ENCODE results near the gene LUZP2. TPM values are rescaled to one million over a fixed set of nuclear protein-coding genes. Genes with fewer than 3 reads are reported as not detected.

LUZP2 gene
- total RNA-seq, 1 experiment from 2014 or later: 0.11 TPM

DNA sequence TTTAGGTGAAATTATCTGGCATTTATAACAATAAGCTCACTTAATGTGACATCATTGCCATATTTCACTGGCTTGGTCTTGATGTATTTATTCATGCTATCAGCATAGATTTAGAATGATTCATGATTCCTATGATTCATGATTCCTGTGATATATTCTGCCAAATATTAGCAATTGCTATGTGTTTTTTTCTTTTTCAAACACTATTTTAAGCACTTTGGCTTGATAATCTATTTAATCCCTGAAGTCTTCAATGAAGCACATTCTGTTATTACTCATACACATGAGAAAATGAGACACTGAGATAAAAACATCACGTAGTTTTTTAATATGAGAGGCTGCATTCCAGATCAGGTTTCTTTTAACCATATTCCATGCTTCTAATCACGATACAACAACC is 78.5 kb downstream of the LUZP2 start:
- intact Hi-C loops (cut with micrococcal nuclease): loop anchor here (1.0 kb wide), 1 partner anchor 64 kb away; no protein-coding TSS in a partner anchor
- no peak for TF ChIP-seq EZH2phosphoT487 (IDR thresholded peaks at IDR 0.05; ENCODE audit: borderline replicate concordance, low read length)
- TF ChIP-seq EZH2 (IDR thresholded peaks at IDR 0.05; ENCODE audit: low read length, unreplicated experiment): no peak
- TF ChIP-seq, protein P1, sequence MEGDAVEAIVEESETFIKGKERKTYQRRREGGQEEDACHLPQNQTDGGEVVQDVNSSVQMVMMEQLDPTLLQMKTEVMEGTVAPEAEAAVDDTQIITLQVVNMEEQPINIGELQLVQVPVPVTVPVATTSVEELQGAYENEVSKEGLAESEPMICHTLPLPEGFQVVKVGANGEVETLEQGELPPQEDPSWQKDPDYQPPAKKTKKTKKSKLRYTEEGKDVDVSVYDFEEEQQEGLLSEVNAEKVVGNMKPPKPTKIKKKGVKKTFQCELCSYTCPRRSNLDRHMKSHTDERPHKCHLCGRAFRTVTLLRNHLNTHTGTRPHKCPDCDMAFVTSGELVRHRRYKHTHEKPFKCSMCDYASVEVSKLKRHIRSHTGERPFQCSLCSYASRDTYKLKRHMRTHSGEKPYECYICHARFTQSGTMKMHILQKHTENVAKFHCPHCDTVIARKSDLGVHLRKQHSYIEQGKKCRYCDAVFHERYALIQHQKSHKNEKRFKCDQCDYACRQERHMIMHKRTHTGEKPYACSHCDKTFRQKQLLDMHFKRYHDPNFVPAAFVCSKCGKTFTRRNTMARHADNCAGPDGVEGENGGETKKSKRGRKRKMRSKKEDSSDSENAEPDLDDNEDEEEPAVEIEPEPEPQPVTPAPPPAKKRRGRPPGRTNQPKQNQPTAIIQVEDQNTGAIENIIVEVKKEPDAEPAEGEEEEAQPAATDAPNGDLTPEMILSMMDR (conservative IDR thresholded peaks at IDR 0.05; ENCODE audit: low read depth, low read length): no peak
- no peaks in the 10 kb centered on the region for H4K20me1 ChIP-seq (ENCODE audit: low read length)
- ChIA-PET POLR2A (ENCODE audit: unreplicated experiment) (interaction anchor here (0.6 kb wide), 1 partner anchor 18 kb away, joined by 4 read pairs; no protein-coding TSS in a partner anchor), CTCF (no interaction called here)
- peak overlapping the region; percentile 46; the same call in 1 of the 2 replicates for H3K9ac ChIP-seq (ENCODE audit: low read length)
- H3K27ac ChIP-seq (ENCODE audit: low read length): peak overlapping the region; percentile 70
- H3K9me3 ChIP-seq (ENCODE audit: low read length): no peaks in the 10 kb centered on the region
- H3K36me3 ChIP-seq (ENCODE audit: low read depth, low read length): no peaks in the 10 kb centered on the region
- peak; percentile 84 for ATAC-seq
- no peaks in the 10 kb centered on the region for H3K27me3 ChIP-seq (ENCODE audit: low read length)
- no peaks in the 10 kb centered on the region for H3F3A ChIP-seq (ENCODE audit: low read length, unreplicated experiment)
- H3K4me3 ChIP-seq (ENCODE audit: low read length): no peak overlapping the region
- peaks cover 22% of the 10 kb centered on the region for H3K4me1 ChIP-seq (ENCODE audit: insufficient read depth, low read length)
- no TSS peak for BruUV-seq (replicated peaks)
- peak overlapping the region; percentile 68 for H3K4me2 ChIP-seq (ENCODE audit: low read length)
- H2AFZ ChIP-seq (ENCODE audit: low read length): peak overlapping the region; percentile 11; the same call in 1 of the 2 replicates
- no peaks in the 10 kb centered on the region for H3K9me2 ChIP-seq (replicated peaks; ENCODE audit: low read length)
- H3K79me2 ChIP-seq (ENCODE audit: low read length): no peaks in the 10 kb centered on the region
- peak; percentile 78 for DNase-seq

DNA sequence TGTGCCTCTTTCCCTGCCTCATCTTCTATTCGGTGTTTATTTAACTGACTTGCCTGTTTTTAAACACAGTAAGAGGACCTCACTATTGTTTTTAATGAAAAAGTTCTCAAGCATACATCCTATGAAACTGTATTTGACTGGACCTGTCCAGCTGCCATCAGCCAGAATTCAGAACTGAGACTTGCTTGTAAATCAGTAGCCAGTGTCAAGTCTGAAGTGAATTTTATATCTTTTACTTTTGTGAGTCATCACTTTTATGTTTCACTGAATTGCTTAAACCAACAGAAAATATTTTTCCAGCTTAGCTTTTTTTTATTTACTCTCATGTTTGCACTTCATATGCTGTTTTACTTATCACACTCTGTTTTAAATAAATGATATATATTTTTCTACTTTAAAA is 88.3 kb downstream of the LUZP2 start:
- Histone ChIP-seq H3K4me2 (ENCODE audit: low read length) (0 out of 2 replicates have a peak overlapping the region, but pooled peaks have one; percentile 6), H3K4me3 (ENCODE audit: low read length) (no peak overlapping the region), H3K36me3 (ENCODE audit: low read depth, low read length) (no peaks in the 10 kb centered on the region), H3K9me3 (ENCODE audit: low read length) (no peaks in the 10 kb centered on the region), H3K27ac (ENCODE audit: low read length) (peak overlapping the region; percentile 42), H3K4me1 (ENCODE audit: insufficient read depth, low read length) (peaks cover 25% of the 10 kb centered on the region), H3K9me2 (replicated peaks; ENCODE audit: low read length) (no peaks in the 10 kb centered on the region), H3K9ac (ENCODE audit: low read length) (no peak overlapping the region; the same call in 1 of the 2 replicates), H3K79me2 (ENCODE audit: low read length) (no peaks in the 10 kb centered on the region), H3F3A (ENCODE audit: low read length, unreplicated experiment) (no peaks in the 10 kb centered on the region), H4K20me1 (ENCODE audit: low read length) (no peaks in the 10 kb centered on the region), H3K27me3 (ENCODE audit: low read length) (no peaks in the 10 kb centered on the region), H2AFZ (ENCODE audit: low read length) (no peak overlapping the region)
- TF ChIP-seq EZH2phosphoT487 (IDR thresholded peaks at IDR 0.05; ENCODE audit: borderline replicate concordance, low read length) (no peak), EZH2 (IDR thresholded peaks at IDR 0.05; ENCODE audit: low read length, unreplicated experiment) (no peak)
- TF ChIP-seq, protein P1 (conservative IDR thresholded peaks at IDR 0.05; ENCODE audit: low read depth, low read length): no peak
- ChIA-PET POLR2A (ENCODE audit: unreplicated experiment) (no interaction called here), CTCF (interaction anchor here (0.6 kb wide), 1 partner anchor 1312 kb away, joined by 3 read pairs; no protein-coding TSS in a partner anchor)
- BruUV-seq (replicated peaks): no TSS peak
- intact Hi-C loops (cut with micrococcal nuclease): loop anchor here (5.0 kb wide), 2 partner anchors 52 to 1147 kb away; no protein-coding TSS in a partner anchor
- peak; percentile 89 for ATAC-seq
- peak; percentile 65 for DNase-seq

DNA sequence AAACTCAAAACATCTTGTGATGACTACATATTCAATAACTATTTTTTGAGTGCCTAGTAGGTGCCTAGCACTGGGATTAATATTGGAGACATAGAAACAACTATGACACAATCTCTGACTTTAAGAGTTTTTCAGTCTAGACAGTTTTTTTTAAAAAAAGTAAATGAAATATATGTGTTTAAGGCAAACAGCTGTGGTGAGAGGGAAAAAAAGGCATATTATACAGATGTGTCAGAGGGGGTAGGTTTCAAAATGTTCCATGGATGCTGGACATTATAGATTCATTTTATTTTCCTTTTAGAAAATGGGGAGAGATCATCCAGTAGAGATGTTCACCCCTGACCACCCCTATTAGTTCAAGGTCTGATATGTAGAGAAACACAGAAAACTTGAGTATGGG is 90.8 kb downstream of the LUZP2 start:
- POLR2A ChIA-PET (ENCODE audit: unreplicated experiment): no interaction called here
- CTCF ChIA-PET: no interaction called here
- no peak for DNase-seq
- Histone ChIP-seq H3K4me1 (ENCODE audit: insufficient read depth, low read length) (peaks cover 35% of the 10 kb centered on the region), H2AFZ (ENCODE audit: low read length) (no peak overlapping the region), H3K4me3 (ENCODE audit: low read length) (no peak overlapping the region), H3F3A (ENCODE audit: low read length, unreplicated experiment) (no peaks in the 10 kb centered on the region), H3K27me3 (ENCODE audit: low read length) (no peaks in the 10 kb centered on the region), H3K79me2 (ENCODE audit: low read length) (no peaks in the 10 kb centered on the region), H4K20me1 (ENCODE audit: low read length) (no peaks in the 10 kb centered on the region), H3K27ac (ENCODE audit: low read length) (peak overlapping the region; percentile 39), H3K9me3 (ENCODE audit: low read length) (no peaks in the 10 kb centered on the region), H3K36me3 (ENCODE audit: low read depth, low read length) (no peaks in the 10 kb centered on the region), H3K4me2 (ENCODE audit: low read length) (no peak overlapping the region), H3K9ac (ENCODE audit: low read length) (no peak overlapping the region), H3K9me2 (replicated peaks; ENCODE audit: low read length) (no peaks in the 10 kb centered on the region)
- intact Hi-C loops (cut with micrococcal nuclease): loop anchor here (1.0 to 5.0 kb wide), 3 partner anchors 13 to 1145 kb away; no protein-coding TSS in a partner anchor
- no peak for TF ChIP-seq EZH2 (IDR thresholded peaks at IDR 0.05; ENCODE audit: low read length, unreplicated experiment)
- no peak for TF ChIP-seq EZH2phosphoT487 (IDR thresholded peaks at IDR 0.05; ENCODE audit: borderline replicate concordance, low read length)
- TF ChIP-seq, protein P1 (conservative IDR thresholded peaks at IDR 0.05; ENCODE audit: low read depth, low read length): no peak
- no peak for ATAC-seq
- no TSS peak for BruUV-seq (replicated peaks)

Data from PC-3 (cell line).